ENCODE results near the gene RHBDD2.
"Not testable (repeated sequence)": the region's sequence is repeated elsewhere in the genome, so short reads cannot be mapped to it uniquely, and the experiment has no call there.

RHBDD2 gene

DNA sequence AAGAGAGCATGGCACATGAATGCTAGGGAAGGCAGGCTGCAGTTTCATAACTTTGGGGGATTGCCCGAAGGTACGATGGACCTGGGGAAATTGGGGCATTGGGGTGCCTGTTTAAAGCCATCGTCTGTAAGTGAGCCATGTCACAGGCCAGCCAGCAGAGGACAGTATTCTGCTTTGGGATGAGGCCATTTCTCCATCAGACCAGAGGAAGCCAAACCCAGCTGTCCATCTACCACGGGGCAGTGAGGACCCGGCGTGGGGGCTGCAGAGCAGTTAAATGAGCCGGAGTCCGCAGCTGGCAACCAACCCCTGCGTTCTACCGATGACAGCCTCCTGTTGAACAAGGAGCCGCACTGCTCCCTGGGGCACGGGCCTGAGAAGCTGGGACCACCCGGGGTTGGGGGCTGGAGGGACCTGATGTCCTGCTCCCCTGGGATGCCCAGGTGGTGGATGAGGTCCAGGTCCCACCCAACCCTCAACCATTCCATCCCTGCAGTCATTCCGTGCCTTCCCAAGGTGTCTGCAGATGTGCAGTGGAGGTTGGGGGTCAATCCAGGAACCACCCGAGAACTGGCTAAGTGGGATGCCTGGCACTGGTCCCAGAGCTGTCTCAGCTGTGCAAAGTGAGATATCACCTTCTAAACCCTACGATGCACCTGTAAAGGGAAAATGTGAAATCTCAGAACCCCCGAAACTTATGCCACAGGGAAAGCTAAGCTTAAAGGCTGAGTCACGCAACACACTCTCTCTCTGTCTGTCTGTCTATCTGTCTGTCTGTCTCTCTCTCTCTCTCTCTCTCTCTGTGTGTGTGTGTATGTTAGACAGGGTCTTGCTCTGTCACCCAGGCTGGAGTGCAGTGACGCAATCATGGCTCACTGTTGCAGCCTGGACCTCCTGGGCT, 12.1 kb upstream of the RHBDD2 start:
- in situ Hi-C loops (cut with HindIII; ENCODE audit: low sequenced_read_pairs) = no loop called here
- TF ChIP-seq, protein P1, sequence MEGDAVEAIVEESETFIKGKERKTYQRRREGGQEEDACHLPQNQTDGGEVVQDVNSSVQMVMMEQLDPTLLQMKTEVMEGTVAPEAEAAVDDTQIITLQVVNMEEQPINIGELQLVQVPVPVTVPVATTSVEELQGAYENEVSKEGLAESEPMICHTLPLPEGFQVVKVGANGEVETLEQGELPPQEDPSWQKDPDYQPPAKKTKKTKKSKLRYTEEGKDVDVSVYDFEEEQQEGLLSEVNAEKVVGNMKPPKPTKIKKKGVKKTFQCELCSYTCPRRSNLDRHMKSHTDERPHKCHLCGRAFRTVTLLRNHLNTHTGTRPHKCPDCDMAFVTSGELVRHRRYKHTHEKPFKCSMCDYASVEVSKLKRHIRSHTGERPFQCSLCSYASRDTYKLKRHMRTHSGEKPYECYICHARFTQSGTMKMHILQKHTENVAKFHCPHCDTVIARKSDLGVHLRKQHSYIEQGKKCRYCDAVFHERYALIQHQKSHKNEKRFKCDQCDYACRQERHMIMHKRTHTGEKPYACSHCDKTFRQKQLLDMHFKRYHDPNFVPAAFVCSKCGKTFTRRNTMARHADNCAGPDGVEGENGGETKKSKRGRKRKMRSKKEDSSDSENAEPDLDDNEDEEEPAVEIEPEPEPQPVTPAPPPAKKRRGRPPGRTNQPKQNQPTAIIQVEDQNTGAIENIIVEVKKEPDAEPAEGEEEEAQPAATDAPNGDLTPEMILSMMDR (IDR thresholded peaks at IDR 0.05; ENCODE audit: low read depth, low read length) = peak; percentile 96
- no peak overlapping the region for H3K4me3 ChIP-seq (ENCODE audit: low read depth, low read length)
- peak; percentile 52 for DNase-seq (ENCODE audit: low read depth, low spot score)

DNA sequence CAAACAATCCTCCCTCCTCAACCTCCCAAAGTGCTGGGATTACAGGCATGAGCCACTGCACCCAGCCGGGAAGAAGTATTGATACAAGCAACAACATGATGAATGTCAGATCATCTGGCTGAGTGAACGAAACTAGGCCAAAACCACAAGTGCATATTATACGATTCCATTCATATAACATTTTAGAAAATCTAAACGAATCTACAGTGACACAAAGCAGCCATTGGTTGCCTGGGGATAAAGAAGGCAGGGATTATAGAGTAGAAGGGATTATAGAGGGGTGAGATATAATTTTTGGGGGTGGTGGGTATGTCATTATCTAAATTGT, 11.5 kb upstream of the RHBDD2 start:
- TF ChIP-seq, protein P1 (IDR thresholded peaks at IDR 0.05; ENCODE audit: low read depth, low read length) = no peak
- DNase-seq (ENCODE audit: low read depth, low spot score) = no peak
- H3K4me3 ChIP-seq (ENCODE audit: low read depth, low read length) = no peak overlapping the region
- in situ Hi-C loops (cut with HindIII; ENCODE audit: low sequenced_read_pairs) = no loop called here

DNA sequence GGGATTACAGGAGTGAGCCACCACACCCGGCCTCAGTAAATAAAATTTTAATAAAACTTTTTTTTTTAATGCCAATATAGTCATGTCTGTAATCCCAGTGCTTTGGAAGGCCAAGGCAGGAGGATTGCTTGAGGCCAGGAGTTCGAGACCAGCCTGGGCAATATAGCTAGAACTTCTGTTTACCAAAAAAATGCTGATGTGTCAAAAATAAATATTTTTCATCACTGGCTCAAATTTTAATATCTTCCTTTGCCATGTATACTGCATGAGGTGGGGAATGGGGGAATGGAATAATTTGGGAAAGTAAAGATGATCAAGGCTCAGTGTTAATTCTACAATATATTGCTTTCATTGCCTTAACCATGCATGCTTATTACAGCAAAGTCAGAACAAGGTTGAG, 10.7 kb upstream of the RHBDD2 start:
- TF ChIP-seq, protein P1 (IDR thresholded peaks at IDR 0.05; ENCODE audit: low read depth, low read length) = no peak
- no peak overlapping the region for H3K4me3 ChIP-seq (ENCODE audit: low read depth, low read length)
- in situ Hi-C loops (cut with HindIII; ENCODE audit: low sequenced_read_pairs) = no loop called here
- DNase-seq (ENCODE audit: low read depth, low spot score) = no peak

DNA sequence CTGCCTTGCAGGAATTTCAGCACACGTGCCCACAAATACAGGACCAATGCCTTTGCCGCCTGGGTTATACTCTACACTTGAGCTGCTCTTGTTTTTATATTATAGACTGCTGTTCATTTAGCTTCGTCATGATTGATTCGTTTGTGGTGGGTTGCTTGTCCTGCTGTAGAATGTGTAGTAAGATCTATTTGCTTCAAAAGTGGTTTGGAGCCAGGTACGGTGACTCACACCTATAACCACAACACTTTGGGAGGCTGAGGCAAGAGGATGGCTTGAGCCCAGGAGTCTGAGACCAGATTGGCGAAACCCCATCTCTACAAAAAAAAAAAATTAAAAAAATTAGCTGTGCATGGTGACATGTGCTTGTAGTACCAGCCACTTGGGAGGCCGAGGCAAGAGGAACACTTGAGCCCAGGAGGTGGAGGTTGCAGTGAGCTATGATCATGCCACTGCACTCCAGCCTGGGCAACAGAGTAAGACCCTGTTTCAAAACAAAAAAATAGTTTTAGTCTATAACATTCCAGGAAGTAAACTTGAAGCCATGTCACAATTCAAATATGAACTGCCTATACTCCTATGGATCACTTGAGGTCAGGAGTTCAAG, 9.0 kb upstream of the RHBDD2 start:
- no peak for DNase-seq (ENCODE audit: low read depth, low spot score)
- in situ Hi-C loops (cut with HindIII; ENCODE audit: low sequenced_read_pairs) = no loop called here
- no peak overlapping the region for H3K4me3 ChIP-seq (ENCODE audit: low read depth, low read length)
- TF ChIP-seq, protein P1 (IDR thresholded peaks at IDR 0.05; ENCODE audit: low read depth, low read length) = no peak

DNA sequence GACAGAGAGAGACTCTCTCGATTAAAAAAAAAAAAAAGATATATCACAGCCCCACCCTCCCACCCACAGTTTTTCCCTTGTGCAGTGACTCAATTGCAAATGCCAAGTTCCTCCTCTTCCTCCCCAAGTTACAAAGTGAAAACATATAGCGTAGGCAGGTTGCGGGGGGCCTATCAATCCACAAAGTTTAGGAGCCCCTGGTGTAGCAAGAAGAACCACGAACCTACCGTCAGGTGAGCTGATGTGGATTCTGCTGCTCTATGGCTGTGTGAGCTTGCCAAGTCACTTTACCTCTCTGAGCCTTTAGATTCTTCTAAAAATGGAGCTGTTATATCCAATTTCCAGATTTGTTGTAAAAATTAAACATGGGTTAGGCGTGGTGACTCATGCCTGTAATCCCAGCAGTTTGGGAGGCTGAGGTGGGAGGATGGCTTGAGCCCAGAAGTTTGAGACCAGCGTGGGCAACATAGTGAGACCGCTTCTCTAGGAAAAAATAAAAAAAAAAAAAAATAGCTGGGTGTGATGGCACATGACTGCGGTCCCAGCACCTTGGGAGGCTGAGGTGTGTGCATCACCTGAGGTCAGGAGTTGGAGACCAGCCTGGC, 8.2 kb upstream of the RHBDD2 start:
- in situ Hi-C loops (cut with HindIII; ENCODE audit: low sequenced_read_pairs) = no loop called here
- H3K4me3 ChIP-seq (ENCODE audit: low read depth, low read length) = no peak overlapping the region
- TF ChIP-seq, protein P1 (IDR thresholded peaks at IDR 0.05; ENCODE audit: low read depth, low read length) = no peak
- no peak for DNase-seq (ENCODE audit: low read depth, low spot score)

DNA sequence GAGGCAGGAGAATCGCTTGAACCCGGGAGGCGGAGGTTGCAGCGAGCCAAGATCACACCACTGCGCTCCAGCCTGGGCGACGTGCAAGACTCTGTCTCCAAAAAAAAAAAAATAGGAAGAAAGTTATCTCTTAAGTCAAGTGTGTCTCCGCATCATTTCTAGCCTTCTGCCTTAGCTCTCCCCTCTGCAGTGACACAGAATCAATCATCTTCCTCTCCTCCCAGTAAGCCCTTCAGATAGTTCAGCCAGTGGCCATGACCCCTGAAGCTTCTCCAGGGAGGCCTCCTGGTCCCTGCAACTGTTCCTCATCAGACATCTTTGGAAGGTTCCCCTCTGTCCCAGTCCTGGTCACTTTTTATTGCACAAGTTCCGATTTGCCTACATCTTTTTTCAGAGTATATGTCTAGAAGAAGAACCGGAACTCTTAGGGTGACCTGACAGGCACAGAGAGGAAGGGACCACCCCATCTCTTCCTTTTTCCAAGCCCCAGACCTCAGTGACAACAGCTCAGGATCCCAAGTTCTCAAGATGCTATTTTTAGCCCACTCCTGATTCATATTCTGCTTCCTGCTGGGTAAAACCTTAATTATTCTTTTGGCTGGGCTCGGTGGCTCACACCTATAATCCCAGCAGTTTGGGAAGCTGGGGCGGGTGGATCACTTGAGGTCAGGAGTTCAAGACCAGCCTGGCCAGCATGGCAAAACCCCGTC, 6.6 kb upstream of the RHBDD2 start:
- no peak overlapping the region for H3K4me3 ChIP-seq (ENCODE audit: low read depth, low read length)
- no peak for DNase-seq (ENCODE audit: low read depth, low spot score)
- in situ Hi-C loops (cut with HindIII; ENCODE audit: low sequenced_read_pairs) = no loop called here
- TF ChIP-seq, protein P1 (IDR thresholded peaks at IDR 0.05; ENCODE audit: low read depth, low read length) = no peak

DNA sequence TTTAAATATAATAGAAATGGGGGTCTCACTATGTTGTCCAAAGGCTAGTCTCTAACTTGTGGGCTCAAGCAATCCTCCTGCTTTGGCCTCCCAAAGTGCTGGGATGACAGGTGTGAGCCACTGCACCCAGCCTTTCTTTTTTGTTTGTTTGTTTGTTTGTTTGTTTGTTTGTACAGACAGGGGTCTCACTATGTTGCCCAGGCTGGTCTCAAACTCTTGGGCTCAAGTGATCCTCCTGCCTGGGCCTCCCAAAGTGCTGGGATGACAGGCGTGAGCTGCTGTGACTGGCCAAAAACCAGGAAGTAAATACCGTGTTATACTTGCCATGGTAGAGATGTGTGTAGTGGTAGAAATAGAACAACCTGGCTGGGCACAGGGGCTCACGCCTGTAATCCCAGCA, 4.7 kb upstream of the RHBDD2 start:
- DNase-seq (ENCODE audit: low read depth, low spot score); in situ Hi-C loops (cut with HindIII; ENCODE audit: low sequenced_read_pairs); H3K4me3 ChIP-seq (ENCODE audit: low read depth, low read length): not testable (repeated sequence)

Data from astrocyte of the spinal cord (primary cell).